HL-60 (cell line): ENCODE data around the gene LAMA5.

Source experiments
- CTCF ChIP-seq: IDR thresholded peaks from one replicate; pipeline ENCODE4 v1.5.1; 2011; ENCODE audit warnings: low read length, control low read depth, inconsistent platforms; ENCODE audit not compliant: insufficient read depth
- GABPA ChIP-seq: IDR thresholded peaks from 2 replicates; pipeline ENCODE4 v1.6.1; 2012; ENCODE audit warnings: low read depth
- REST ChIP-seq: IDR thresholded peaks from 2 replicates; pipeline ENCODE4 v1.6.1; 2012; ENCODE audit warnings: low read depth; ENCODE audit not compliant: insufficient replicate concordance

GRCh38 chr20:62330576-62331317, 36.4 kb downstream of the LAMA5 start:
- no peak for TF ChIP-seq CTCF
- TF ChIP-seq GABPA = no peak
- no peak for TF ChIP-seq REST
